ENCODE data around the gene SERTAD2.

The SERTAD2 gene

DNA sequence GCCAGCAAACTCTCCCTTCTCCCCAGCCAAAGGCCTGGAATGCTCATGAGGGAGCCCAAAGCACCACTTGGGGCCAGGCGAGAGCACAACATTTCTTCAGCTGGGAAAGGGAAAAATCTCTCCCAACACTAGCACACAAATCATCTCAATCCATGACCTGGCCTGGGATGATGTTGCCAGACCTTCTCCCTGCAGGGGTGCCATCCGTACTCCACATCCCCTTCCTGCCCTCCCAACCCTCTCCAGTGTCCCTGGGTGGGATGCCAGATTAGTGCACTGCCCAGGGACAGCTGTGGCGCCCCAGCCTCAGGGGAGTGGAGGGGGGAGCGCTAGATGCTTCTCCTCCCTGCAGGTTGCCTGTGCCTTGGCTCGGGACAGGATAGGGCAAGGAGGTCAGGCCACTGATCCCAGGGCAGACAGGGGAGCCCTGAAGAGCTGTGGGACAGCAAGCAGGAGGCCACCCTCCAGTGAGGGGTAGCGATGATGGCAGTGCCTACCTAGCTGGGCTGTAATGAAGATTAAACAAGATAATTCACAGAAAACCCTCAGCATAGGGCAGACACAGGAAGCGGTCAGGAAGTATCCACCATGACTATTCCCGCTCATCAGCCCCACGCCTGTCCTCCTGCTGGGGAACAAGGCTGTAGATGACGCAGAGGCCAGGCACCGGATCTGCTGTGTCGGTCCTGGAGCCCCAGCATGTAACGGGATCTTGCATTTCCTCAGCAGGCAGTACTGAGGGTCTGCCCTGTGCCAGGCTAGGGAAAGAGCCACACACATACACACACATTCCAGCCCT lies 31.1 kb downstream of the SERTAD2 start:
- TF ChIP-seq ZFX (IDR thresholded peaks at IDR 0.05; ENCODE audit: borderline replicate concordance) = no peak
- TF ChIP-seq, protein P1, sequence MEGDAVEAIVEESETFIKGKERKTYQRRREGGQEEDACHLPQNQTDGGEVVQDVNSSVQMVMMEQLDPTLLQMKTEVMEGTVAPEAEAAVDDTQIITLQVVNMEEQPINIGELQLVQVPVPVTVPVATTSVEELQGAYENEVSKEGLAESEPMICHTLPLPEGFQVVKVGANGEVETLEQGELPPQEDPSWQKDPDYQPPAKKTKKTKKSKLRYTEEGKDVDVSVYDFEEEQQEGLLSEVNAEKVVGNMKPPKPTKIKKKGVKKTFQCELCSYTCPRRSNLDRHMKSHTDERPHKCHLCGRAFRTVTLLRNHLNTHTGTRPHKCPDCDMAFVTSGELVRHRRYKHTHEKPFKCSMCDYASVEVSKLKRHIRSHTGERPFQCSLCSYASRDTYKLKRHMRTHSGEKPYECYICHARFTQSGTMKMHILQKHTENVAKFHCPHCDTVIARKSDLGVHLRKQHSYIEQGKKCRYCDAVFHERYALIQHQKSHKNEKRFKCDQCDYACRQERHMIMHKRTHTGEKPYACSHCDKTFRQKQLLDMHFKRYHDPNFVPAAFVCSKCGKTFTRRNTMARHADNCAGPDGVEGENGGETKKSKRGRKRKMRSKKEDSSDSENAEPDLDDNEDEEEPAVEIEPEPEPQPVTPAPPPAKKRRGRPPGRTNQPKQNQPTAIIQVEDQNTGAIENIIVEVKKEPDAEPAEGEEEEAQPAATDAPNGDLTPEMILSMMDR (IDR thresholded peaks at IDR 0.05) = no peak
- no peak overlapping the region for H3K27ac ChIP-seq

DNA sequence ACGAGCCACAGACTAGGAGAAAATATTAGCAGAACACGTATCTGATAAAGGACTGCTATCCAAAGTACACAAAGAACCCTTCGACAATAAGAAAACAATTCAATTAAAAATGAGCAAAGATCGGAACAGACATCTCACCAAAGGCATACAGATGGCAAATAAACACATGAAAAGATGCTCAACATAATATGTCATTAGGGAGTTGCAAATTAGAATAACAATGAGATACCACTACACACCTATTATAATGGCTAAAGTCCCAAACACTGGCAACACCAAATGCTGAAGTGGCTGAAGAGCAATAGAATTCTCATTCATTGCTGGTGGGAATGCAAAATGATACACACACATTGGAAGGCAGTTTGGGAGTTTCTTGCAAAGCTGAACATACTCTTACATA lies 33.1 kb downstream of the SERTAD2 start:
- H3K27ac ChIP-seq = no peak overlapping the region
- TF ChIP-seq, protein P1 (IDR thresholded peaks at IDR 0.05) = no peak
- TF ChIP-seq ZFX (IDR thresholded peaks at IDR 0.05; ENCODE audit: borderline replicate concordance) = no peak

DNA sequence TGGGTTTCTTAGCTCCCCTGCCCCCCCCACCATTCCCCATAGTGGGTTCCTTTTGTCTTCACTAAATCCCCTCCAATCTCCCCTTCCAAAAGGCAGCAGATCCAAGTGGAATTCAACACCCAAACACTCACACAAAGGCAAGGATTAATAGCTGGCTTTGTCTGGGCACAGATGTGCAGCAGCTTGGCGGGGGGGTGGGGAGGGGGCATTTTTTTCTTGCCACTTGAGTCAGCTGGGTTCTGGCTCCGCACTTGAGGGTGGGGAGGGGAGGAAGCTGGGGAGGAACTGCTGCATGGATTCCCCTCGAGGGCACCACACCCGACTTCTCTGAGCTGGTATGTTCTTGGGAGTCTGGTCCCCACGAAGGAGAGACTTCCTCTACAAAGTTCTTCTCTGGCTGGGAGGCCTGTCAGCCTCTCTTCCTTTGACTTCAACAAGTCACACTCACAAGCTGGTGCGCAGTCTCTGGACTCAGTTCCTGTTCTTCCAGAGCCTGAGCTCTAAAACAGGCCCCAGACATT lies 36.0 kb downstream of the SERTAD2 start:
- TF ChIP-seq ZFX (IDR thresholded peaks at IDR 0.05; ENCODE audit: borderline replicate concordance) = no peak
- TF ChIP-seq, protein P1 (IDR thresholded peaks at IDR 0.05) = no peak
- H3K27ac ChIP-seq = no peak overlapping the region

DNA sequence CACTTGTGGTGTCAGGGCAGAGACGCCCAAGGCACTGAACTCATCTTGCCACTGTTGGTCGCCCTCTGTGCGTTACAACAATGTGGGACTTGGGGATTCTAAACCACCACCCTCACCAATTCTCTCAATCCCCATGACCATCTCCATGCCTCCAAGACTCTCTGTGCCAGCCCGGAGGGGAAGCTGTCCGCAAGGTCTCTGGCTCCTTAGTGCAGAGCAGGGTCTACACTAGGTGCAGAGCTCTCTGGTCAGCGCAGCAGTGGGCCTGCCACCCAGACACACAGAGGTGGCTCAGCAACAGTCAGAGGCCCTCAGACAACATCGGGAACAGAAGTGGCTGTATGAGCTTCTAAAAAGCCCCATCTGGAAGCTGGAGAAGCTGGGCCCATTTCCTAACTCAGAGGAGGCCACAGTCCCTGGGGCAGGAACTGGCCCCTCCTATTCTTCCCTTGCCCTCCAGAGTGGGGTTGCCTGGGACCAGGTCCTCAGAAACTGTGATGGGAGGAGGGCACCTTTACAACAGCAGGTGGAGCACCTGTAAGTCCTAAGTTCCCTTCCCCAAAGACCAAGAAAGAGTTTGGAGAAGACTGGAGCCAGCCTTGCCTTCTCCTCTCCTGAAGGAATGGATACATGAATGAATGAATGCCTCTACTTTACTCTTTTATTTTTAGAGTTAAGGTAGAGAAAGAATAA lies 37.7 kb downstream of the SERTAD2 start:
- H3K27ac ChIP-seq = no peak overlapping the region
- TF ChIP-seq ZFX (IDR thresholded peaks at IDR 0.05; ENCODE audit: borderline replicate concordance) = no peak
- TF ChIP-seq, protein P1 (IDR thresholded peaks at IDR 0.05) = no peak

DNA sequence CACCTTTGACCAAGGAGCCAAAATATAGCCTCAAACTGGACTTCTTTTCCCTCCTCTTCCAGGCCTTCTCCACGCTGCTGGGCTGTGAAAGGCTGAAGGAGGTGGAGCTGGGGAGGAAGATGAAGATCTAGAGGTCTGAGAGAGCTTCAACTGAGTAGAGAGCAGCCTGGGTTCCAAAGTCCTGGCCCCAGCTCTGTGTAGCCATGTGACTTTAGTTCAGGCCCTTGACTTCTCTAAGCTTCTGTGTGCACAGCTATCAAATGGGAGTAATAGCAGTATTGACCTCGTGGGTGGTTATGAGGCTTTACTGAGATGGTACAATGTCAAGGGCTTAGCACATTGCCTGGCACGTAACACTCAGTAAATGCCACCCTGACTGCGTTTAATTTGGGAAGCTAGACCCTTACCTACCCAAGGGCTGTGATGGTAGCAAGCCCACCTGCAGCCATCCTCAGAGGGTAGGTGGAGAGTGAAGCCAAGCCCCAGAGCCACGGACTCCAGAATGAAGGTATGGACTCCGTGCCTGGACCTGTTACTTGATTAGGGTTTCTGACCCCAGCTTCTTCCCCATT lies 38.4 kb downstream of the SERTAD2 start:
- TF ChIP-seq, protein P1 (IDR thresholded peaks at IDR 0.05) = no peak
- no peak for TF ChIP-seq ZFX (IDR thresholded peaks at IDR 0.05; ENCODE audit: borderline replicate concordance)
- no peak overlapping the region for H3K27ac ChIP-seq

DNA sequence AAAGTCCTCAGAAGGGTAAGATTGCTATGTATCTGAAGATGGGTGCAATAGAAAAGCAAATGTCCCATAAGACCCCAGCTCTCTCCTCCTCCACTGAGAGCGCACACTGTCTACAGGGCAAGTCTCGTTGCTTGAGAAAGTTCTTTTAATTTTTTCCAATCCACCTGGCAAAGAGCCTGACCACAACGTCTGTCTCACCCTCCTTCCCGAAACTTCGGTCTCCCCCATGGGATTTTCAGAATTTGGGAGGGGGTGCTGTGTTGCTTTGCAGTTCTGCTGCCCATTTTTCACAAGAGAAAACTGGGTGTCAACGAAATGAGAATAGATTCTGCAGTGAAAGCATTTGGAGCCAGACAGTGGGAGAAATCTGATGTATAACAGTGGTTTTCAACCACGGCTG lies 40.4 kb downstream of the SERTAD2 start:
- H3K27ac ChIP-seq = no peak overlapping the region
- TF ChIP-seq, protein P1 (IDR thresholded peaks at IDR 0.05) = no peak
- TF ChIP-seq ZFX (IDR thresholded peaks at IDR 0.05; ENCODE audit: borderline replicate concordance) = no peak

Measured in 22Rv1 (cell line).